Ovary (tissue), 9 donors: ENCODE data around the gene KLHL30. TPM values are rescaled to one million over a fixed set of nuclear protein-coding genes. Genes with fewer than 3 reads are reported as not detected.

Experiments used
- DNase-seq, 5 donors: peaks; one replicate each; pipeline ENCODE4 v3.0.0-alpha.2; 2019 to 2020
- H3K27ac ChIP-seq, 2 donors: fragments of 200-600 bp; one replicate each; pipeline versions ENCODE4 v1.5.1 to v1.8.0; 2019 to 2022
- H3K27me3 ChIP-seq: fragments of 200-600 bp; one replicate; pipeline ENCODE4 v1.8.0; 2022
- H3K36me3 ChIP-seq: fragments of 200-600 bp; sonication (generic); one replicate; pipeline ENCODE4 v1.5.1; 2019
- H3K4me1 ChIP-seq: one replicate; pipeline ENCODE4 v1.8.1; 2013; ENCODE audit warnings: mild to moderate bottlenecking, moderate library complexity; ENCODE audit not compliant: insufficient read depth
- H3K4me3 ChIP-seq: fragments of 200-600 bp; sonication (generic); one replicate; pipeline ENCODE4 v1.5.1; 2017
- H3K9me3 ChIP-seq, 2 donors: fragments of 200-600 bp in 1 of 2; sonication (generic) in 1 of 2; one replicate each; pipeline versions ENCODE4 v1.5.1 to v1.8.1; 2013 to 2019; ENCODE audit warnings: mild to moderate bottlenecking in 1 of 2, moderate library complexity in 1 of 2
- CTCF ChIP-seq, 3 donors: fragments of 450-650 bp in 2 of 3; fragments of 200-600 bp in 1 of 3; IDR thresholded peaks; one replicate each; pipeline versions ENCODE4 v1.5.1 to v1.8.0; 2016 to 2022; ENCODE audit warnings: antibody characterized with exemption in 3 of 3, mild to moderate bottlenecking in 1 of 3
- EP300 ChIP-seq: sonication (generic); formaldehyde crosslinking; IDR thresholded peaks from one replicate; pipeline ENCODE4 v1.6.1; 2017; ENCODE audit warnings: antibody characterized with exemption
- POLR2A ChIP-seq: fragments of 450-650 bp; IDR thresholded peaks from one replicate; pipeline ENCODE4 v1.6.1; 2017; ENCODE audit warnings: antibody characterized with exemption, mild to moderate bottlenecking, moderate library complexity
- WGBS, 3 donors: extraction: QIAGEN DNeasy Blood & Tissue Kit in 1 of 3; methylation state at CpG; one replicate each; pipeline versions ENCODE4 v1.1.5 to v1.1.7; 2013 to 2017; 5-methylcytosine and 5-hydroxymethylcytosine counted together
- intact Hi-C, 4 donors: fragments of 100-400 bp; cut with DNase I; formaldehyde crosslinking; loops; one replicate each; pipeline versions ENCODE4 v1.11.0 to v1.15.1; 2022 to 2023
- polyA plus RNA-seq, 2 donors: library from polyadenylated mRNA; stranded (reverse); fragments of 200-250 nt in 1 of 2; fragments of 350-450 nt in 1 of 2; fragmentation: Illumina TruSeq in 1 of 2; extraction: RNeasy Lipid Tissue Mini Kit (QIAGEN cat#74804) in 1 of 2; gene quantifications; one replicate each; pipeline ENCODE4 v1.2.3, GENCODE V29; 2013 to 2014
- total RNA-seq, 7 donors: library from RNA; depleted of rRNA in 2 of 7; stranded (reverse); fragments of >200 nt in 2 of 7; fragmentation: NEBNext Ultra II Directional in 3 of 7; extraction: Animal tissue kit (Norgen Biotek cat#: 25700) in 3 of 7; gene quantifications; one replicate each; pipeline versions ENCODE4 v1.1.0 to v1.2.4, GENCODE V29; 2016 to 2023
- donor health status: DM: no; HTN: no; CAD: no; lungs with moderate emphysema.
- donor health status: DM: no; HTN: no; CAD: no.
- donor health status: Bipolar disorder and iron deficiency.
- donor health status: DM: yes; HTN: yes; CAD: no.
- donor health status: DM: no; HTN: no; CAD: no.
- donor health status: DM: yes; HTN: yes; CAD: no.

KLHL30 gene
- total and polyA plus RNA-seq, 9 donors, result 0.08 to 0.74 (median 0.24) TPM; not detected in 1

GRCh38 chr2:238093181-238094140, 45.0 kb upstream of the KLHL30 start:
- H3K4me3 ChIP-seq, result no peak overlapping the region
- no peaks in the 10 kb centered on the region for H3K9me3 ChIP-seq
- H3K27me3 ChIP-seq, result no peaks in the 10 kb centered on the region
- intact Hi-C loops, result no loop called here
- no peaks in the 10 kb centered on the region for H3K36me3 ChIP-seq
- no peaks in the 10 kb centered on the region for H3K4me1 ChIP-seq
- WGBS, 3 donors, result 82 to 86% (median 86%) methylated on average over 26 of the region's 26 CpGs
- TF ChIP-seq EP300, result no peak
- DNase-seq, result peak in 1 of 5 donors; percentile 13
- no peak overlapping the region for H3K27ac ChIP-seq

GRCh38 chr2:238094438-238095022, 43.9 kb upstream of the KLHL30 start:
- Histone ChIP-seq H3K9me3 (no peaks in the 10 kb centered on the region), H3K27ac (no peak overlapping the region), H3K4me1 (no peaks in the 10 kb centered on the region), H3K4me3 (no peak overlapping the region), H3K36me3 (no peaks in the 10 kb centered on the region), H3K27me3 (no peaks in the 10 kb centered on the region)
- intact Hi-C loops, result no loop called here
- TF ChIP-seq POLR2A (no peak), EP300 (no peak), CTCF (IDR thresholded peaks at IDR 0.05) (no peak)
- 76 to 78% (median 78%) methylated on average over 17 of the region's 17 CpGs for WGBS, 3 donors
- no peak for DNase-seq

- Histone ChIP-seq H3K36me3 (no peaks in the 10 kb centered on the region), H3K27me3 (no peaks in the 10 kb centered on the region), H3K4me3 (no peak overlapping the region), H3K9me3 (no peaks in the 10 kb centered on the region), H3K27ac (no peak overlapping the region), H3K4me1 (no peaks in the 10 kb centered on the region)
- intact Hi-C loops, result no loop called here
- TF ChIP-seq EP300, result no peak
- TF ChIP-seq POLR2A, result no peak
- no peak for TF ChIP-seq CTCF (IDR thresholded peaks at IDR 0.05)
- WGBS, 3 donors, result 78 to 92% (median 88%) methylated on average over 7 of the region's 7 CpGs
- no peak for DNase-seq
These were observed 43.3 kb upstream of the KLHL30 start for GRCh38 chr2:238095143-238095542.

GRCh38 chr2:238096311-238097011, 42.0 kb upstream of the KLHL30 start:
- Histone ChIP-seq H3K27ac (no peak overlapping the region), H3K9me3 (no peaks in the 10 kb centered on the region), H3K4me3 (no peak overlapping the region), H3K4me1 (no peaks in the 10 kb centered on the region), H3K27me3 (no peaks in the 10 kb centered on the region), H3K36me3 (no peaks in the 10 kb centered on the region)
- intact Hi-C loops, result no loop called here
- no peak for DNase-seq
- no peak for TF ChIP-seq CTCF (IDR thresholded peaks at IDR 0.05)
- no peak for TF ChIP-seq EP300
- no peak for TF ChIP-seq POLR2A
- 53 to 76% (median 55%) methylated on average over 20 to 22 of the region's 22 CpGs for WGBS, 3 donors
